HCEC 1CT (cell line): Measurements from ENCODE around the gene ATP8B1.
"Not testable (repeated sequence)": the region's sequence is repeated elsewhere in the genome, so short reads cannot be mapped to it uniquely, and the experiment has no call there.

Experiments
- DNase-seq: peaks from one replicate; pipeline ENCODE4 v3.0.0-alpha.2; 2017

Gene ATP8B1

GRCh38 chr18:57803103-57803969, at the start of gene ATP8B1:
ATP8B1 (minus strand) TSS chr18:57803315; CDS start chr18:57731807, 71,508 bp downstream.
- peak; percentile 74 for DNase-seq

DNA sequence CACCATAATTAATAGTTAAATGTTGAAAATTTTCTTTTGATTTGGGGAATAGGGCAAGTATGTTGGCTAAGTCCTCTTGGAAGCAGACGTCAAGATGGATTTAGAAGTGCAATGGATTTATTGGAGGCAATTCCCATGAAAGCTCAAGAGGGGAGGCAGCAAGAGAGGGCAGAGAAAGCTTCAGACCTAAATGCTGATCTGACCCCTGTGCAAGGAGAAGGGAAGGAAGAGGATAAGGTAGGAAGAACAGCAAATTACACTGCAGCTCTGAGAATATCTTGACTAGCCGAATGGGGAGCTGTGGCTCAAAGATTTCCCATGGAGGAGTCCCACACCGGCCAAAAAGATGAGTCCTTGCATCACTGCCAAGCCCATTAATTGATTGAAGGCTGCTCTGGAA, 46.9 kb upstream of the ATP8B1 start:
- DNase-seq: no peak

GRCh38 chr18:57848374-57848773, 45.3 kb upstream of the ATP8B1 start:
- peak; percentile 42 for DNase-seq

DNA sequence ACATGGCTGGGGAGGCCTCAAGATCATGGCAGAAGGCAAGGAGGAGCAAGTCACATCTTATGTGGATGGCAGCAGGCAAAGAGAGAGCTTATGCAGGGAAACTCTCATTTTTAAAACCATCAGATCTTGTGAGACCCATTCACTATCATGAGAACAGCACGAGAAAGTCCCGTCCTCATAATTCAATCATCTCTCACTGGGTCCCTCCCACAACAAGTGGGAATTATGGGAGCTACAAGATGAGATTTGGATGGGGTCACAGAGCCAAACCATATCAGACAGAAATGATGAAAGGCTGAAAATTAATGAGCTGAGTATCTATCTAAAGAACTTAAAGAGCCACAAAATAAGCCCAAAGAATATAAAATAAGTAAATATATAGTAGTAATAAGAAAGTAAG, 44.3 kb upstream of the ATP8B1 start:
- not testable (repeated sequence) for DNase-seq

- DNase-seq: peak; percentile 74
Observed at GRCh38 chr18:57846258-57846657, 43.1 kb upstream of the ATP8B1 start.

- no peak for DNase-seq
Observed at GRCh38 chr18:57845605-57846074, 42.5 kb upstream of the ATP8B1 start.

- DNase-seq: no peak
Observed at GRCh38 chr18:57844319-57844718, 41.2 kb upstream of the ATP8B1 start.

GRCh38 chr18:57843386-57843785, 40.3 kb upstream of the ATP8B1 start:
- no peak for DNase-seq

GRCh38 chr18:57841568-57841967, 38.5 kb upstream of the ATP8B1 start:
- no peak for DNase-seq

DNA sequence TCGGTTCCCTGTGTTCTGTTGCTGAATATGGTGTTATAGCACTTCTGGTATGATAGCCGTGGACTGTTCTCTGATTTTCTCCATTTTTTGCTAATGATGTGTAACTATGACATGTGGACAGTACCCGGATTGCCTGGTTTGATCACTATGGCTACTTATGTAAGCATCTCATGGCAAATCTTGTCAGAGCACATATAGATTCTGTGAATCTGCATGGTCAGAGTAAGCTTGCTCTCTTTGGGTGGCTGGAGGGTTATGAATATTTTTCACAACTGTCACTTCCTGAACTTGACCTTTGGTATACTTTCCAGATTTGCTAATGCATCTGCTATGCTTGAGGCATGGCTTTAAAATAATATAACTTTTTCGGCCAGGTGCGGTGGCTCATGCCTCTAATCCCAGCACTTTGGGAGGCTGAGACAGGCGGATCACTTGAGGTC, 36.8 kb upstream of the ATP8B1 start:
- peak; percentile 91 for DNase-seq

DNA sequence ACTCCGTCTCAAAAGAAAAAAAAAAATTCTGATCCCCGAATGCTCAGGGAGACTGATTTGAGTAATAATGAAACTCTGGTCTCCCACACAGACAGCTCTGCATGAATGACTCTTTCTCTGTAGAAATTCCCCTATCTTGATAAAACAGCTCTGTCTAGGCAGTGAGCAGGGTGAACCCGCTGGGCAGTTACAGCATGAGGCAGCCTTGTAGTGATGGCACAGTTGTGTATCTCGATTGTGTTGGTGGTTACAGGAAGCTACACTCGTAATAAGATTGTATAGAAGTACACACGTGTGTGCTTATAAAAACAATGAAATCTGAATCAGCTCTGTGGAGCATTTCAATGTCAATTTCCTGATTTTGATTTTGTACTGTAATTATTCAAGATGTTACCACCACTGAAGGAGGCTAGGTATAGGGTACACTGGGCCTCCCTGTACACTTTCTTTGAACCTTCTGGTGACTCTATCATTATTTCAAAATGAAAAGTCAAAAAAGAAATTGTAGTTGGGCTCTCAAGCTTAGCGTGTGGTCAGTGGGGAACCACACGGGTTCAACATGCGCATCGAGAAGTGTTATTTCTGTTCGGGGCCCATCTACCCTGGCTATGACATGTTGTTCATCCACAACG, 34.9 kb upstream of the ATP8B1 start:
- no peak for DNase-seq

GRCh38 chr18:57836557-57836956, 33.4 kb upstream of the ATP8B1 start:
- no peak for DNase-seq

DNA sequence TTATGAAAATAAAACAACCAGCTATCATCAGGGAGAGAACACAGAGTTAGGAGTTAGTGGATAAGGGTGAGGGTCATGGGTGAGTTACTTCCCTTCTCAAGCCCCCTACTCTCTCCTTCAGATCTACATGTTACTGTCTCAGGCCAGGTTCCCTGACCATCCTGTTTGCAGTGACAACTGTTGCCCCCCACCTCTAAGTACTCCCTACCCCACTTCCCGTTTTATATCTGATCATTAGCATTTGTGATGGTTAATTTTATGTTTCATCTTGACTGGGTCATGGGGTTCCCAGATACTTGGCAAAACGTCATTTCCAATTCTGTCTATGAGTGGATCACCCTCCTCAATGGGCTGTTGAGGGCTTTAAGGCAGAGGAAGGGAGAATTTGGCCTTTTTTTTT, 32.8 kb upstream of the ATP8B1 start:
- DNase-seq: no peak

DNA sequence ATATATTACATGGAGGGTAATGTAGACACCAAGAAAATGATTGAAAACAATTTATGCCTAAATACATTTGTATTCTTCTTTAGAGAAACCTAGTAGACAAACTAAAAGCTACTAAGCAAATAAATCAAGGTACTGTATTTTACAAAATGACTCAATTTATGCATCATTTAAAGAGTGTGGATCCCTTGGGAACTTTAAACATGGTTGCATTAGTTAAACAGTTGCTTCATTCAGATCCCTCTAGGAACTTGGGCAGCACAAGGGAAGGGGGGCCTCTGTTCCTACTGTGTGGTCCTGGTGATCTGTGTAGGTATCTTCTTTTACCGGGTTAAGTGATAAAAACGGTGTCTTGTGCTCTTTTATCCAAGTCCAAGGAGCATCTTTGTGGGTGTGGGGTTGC, 31.5 kb upstream of the ATP8B1 start:
- DNase-seq: no peak

- peak; percentile 26 for DNase-seq
Observed at GRCh38 chr18:57833441-57834101, 30.5 kb upstream of the ATP8B1 start.

- DNase-seq: no peak
Observed at GRCh38 chr18:57832730-57833129, 29.6 kb upstream of the ATP8B1 start.

DNA sequence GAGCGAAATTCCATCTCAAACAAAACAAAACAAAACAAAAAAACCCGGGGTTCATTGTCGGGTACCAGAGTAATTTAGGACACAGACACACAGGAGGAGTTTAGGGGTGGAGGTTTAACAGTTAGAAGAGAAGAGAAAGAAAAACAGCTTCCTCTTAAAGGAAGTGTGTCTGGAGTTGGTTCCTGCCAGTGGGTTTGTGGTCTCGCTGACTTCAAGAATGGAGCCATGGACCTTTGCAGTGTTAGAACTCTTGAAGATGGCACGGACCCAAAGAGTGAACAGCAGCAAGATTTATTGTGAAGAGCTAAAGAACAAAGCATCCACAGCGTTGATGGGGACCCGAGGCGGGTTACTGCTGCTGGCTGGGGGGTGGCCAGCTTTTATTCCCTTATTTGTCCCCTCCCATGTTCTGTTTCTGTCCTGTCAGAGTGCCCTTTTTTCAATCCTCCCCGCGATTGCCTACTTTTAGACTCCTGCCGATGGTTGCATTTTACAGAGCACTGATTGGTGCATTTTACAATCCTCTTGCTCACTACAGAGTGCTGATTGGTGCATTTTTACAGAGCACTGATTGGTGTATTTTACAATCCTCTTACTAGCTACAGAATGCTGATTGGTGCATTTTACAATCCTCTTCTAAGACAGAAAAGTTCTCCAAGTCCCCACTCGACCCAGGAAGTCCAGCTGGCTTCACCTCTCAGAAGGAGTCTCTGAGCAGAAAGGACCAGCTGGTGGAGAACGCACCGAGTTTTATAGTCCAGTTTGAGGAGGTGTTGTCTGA, 28.7 kb upstream of the ATP8B1 start:
- DNase-seq: no peak

GRCh38 chr18:57827646-57828045, 24.5 kb upstream of the ATP8B1 start:
- no peak for DNase-seq

DNA sequence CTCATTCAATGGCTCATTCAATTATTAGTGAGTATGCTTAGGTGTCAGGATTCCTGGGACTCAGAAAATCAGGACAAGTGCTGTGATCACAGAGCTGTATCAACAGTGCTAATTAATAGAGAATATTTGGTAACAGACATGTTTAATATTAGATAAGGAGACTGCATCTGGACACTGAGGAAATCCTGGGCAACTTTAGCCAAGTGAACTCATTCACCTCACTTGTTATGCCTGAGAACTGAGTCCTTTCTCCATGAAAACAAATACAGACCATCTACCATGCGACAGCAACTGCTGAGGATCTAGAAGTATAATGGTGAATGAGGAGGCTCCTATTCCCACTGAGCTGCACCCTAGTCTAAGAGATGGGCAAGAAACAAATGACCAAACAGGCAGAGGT, 23.1 kb upstream of the ATP8B1 start:
- no peak for DNase-seq

GRCh38 chr18:57820583-57820982, 17.5 kb upstream of the ATP8B1 start:
- DNase-seq: not testable (repeated sequence)

- peak; percentile 82 for DNase-seq
Observed at GRCh38 chr18:57819671-57820460, 16.8 kb upstream of the ATP8B1 start.

- no peak for DNase-seq
Observed at GRCh38 chr18:57819119-57819518, 16.0 kb upstream of the ATP8B1 start.
